Uterus (tissue), 4 donors: ENCODE results near the gene METTL5. TPM values are rescaled to one million over a fixed set of nuclear protein-coding genes. Genes with fewer than 3 reads are reported as not detected.
A peak's percentile ranks its signal among the peaks of the same experiment; 100 is the strongest.
"Not testable (repeated sequence)": the region's sequence is repeated elsewhere in the genome, so short reads cannot be mapped to it uniquely, and the experiment has no call there.

Experiments
- DNase-seq, 2 donors: peaks; one replicate each; pipeline ENCODE4 v3.0.0-alpha.2; 2019 to 2020
- H3K27ac ChIP-seq, 2 donors: fragments of 200-600 bp; sonication (generic); 1 replicate in 1 of 2; 2 replicates in 1 of 2; pipeline ENCODE4 v1.5.1; 2016 to 2018
- H3K27me3 ChIP-seq, 2 donors: fragments of 200-600 bp; sonication (generic); one replicate each; pipeline ENCODE4 v1.5.1; 2018 to 2019; ENCODE audit warnings: control low read depth in 1 of 2
- H3K36me3 ChIP-seq, 2 donors: fragments of 200-600 bp; sonication (generic); one replicate each; pipeline ENCODE4 v1.5.1; 2019; ENCODE audit warnings: control low read depth in 1 of 2
- H3K4me1 ChIP-seq, 2 donors: fragments of 200-600 bp; sonication (generic); one replicate each; pipeline ENCODE4 v1.5.1; 2018 to 2019; ENCODE audit warnings: control low read depth in 1 of 2
- H3K4me3 ChIP-seq, 2 donors: fragments of 200-600 bp; sonication (generic); 1 replicate in 1 of 2; 2 replicates in 1 of 2; pipeline ENCODE4 v1.5.1; 2018 to 2019; ENCODE audit warnings: mild to moderate bottlenecking in 1 of 2
- H3K9me3 ChIP-seq, 2 donors: fragments of 200-600 bp; sonication (generic); one replicate each; pipeline ENCODE4 v1.5.1; 2019; ENCODE audit warnings: control low read depth in 1 of 2
- POLR2A ChIP-seq, 2 donors: fragments of 450-650 bp; IDR thresholded peaks; one replicate each; pipeline ENCODE4 v1.6.1; 2016; ENCODE audit warnings: antibody characterized with exemption in 2 of 2, mild to moderate bottlenecking in 1 of 2, moderate library complexity in 1 of 2
- intact Hi-C: fragments of 100-400 bp; cut with DNase I; formaldehyde crosslinking; loops from one replicate; pipeline ENCODE4 v1.15.1; 2023; ENCODE audit warnings: low total_unique reads
- total RNA-seq, 4 donors: library from RNA; depleted of rRNA in 3 of 4; stranded (reverse); fragments of >200 nt in 3 of 4; gene quantifications; one replicate each; pipeline versions ENCODE4 v1.1.0 to v1.2.4, GENCODE V29; 2014 to 2023
- TF ChIP-seq, protein P1 (sequence below), 4 experiments: fragments of 200-600 bp in 2 of 4; fragments of 450-650 bp in 2 of 4; sonication (generic) in 2 of 4; IDR thresholded peaks; one replicate each; pipeline ENCODE4 v1.5.1; 2016 to 2019; ENCODE audit warnings: antibody characterized with exemption in 4 of 4, mild to moderate bottlenecking in 2 of 4, moderate library complexity in 1 of 4
- donor health status: DM: yes; HTN: yes; CAD: no.

The METTL5 gene
- 100 to 1,000 TPM in 1 of 4 donors, 10 to 100 TPM in 3; 28.5 to 763 (median 38.4) TPM for total RNA-seq

DNA sequence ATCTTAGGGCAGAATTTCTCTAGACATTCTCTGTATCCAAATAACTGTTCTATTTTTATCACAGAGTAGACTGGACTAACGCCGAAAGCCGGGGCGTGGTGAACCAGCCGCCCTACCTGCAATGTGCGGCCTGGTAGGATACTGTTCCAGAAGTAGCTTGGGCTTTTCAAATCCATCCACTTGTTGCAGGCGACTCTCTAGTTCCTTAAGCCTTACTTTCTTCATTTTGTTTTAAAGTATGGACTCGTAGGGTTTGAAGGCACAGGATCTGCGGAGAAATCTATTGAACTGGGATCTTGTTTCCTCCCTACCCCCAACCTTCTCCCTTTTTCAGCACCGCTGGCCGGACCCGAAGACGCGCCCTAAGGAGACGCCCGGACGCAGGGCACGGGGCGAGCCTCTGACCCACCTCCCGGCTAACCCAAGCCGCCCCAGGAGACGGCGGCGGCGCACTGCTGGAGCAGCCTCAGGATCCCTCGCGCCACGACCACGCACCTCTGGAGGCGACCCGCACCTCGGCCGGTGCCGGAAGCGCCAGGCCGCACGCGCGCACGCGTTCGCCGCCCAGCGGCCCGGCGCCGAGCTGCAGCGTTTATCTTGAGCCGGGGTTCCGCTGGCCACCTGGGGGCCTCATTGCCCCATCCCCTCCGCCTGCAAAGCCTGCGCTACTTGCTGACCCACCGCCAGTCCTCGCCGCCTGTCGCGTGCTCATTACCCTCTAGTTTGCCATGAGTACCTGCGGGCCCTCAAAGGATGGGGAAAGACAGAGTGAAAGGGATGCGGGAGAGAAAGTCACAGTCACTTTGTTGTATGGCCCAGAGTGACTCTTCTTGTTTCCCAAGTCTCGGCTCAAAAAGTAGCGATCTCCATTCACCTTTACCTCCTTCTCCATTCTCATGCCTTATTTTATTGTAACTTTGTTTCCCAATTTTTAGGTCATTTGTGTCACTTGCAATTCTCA, at the start of gene METTL5:
METTL5 (minus strand) TSS at position 533 of the 961 bp plus-strand sequence; CDS start at position 225, 308 bp downstream.
- intact Hi-C loops: loop anchor here (5.0 to 10.0 kb wide), 2 partner anchors 50 to 103 kb away; no protein-coding TSS in a partner anchor
- H3K36me3 ChIP-seq: no peaks in the 10 kb centered on the region
- H3K4me1 ChIP-seq: peaks cover 0 to 7% of the 10 kb centered on the region in 2 donors
- peak within 1 kb of the TSS; percentile 81 to 84 for H3K27ac ChIP-seq
- H3K4me3 ChIP-seq: peak within 1 kb of the TSS; percentile 77 to 82
- TF ChIP-seq, protein P1, sequence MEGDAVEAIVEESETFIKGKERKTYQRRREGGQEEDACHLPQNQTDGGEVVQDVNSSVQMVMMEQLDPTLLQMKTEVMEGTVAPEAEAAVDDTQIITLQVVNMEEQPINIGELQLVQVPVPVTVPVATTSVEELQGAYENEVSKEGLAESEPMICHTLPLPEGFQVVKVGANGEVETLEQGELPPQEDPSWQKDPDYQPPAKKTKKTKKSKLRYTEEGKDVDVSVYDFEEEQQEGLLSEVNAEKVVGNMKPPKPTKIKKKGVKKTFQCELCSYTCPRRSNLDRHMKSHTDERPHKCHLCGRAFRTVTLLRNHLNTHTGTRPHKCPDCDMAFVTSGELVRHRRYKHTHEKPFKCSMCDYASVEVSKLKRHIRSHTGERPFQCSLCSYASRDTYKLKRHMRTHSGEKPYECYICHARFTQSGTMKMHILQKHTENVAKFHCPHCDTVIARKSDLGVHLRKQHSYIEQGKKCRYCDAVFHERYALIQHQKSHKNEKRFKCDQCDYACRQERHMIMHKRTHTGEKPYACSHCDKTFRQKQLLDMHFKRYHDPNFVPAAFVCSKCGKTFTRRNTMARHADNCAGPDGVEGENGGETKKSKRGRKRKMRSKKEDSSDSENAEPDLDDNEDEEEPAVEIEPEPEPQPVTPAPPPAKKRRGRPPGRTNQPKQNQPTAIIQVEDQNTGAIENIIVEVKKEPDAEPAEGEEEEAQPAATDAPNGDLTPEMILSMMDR (IDR thresholded peaks at IDR 0.05): peak; percentile 82 to 99 (median 98)
- peak in 1 of 2 donors; percentile 71 for TF ChIP-seq POLR2A (IDR thresholded peaks at IDR 0.05)
- H3K27me3 ChIP-seq: no peaks in the 10 kb centered on the region
- H3K9me3 ChIP-seq: no peaks in the 10 kb centered on the region
- peak; percentile 76 to 83 for DNase-seq

DNA sequence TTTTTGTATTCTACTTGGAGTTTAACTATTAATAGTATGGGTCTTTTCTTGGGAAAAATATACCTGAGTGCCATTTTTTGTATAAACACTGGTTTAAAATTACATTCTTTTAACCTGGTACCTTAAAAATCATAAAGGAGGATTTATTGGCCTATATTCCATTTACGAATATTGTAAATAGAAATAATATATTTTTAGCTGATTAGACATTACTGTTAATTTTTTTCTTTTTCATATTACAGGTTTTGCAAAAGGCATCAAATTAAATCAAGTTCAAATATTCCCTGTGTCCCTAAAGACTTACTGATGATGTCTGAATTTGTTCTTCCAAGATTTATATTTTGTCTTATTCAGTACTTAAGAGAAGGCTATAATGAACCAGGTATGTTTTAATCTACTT, 47.3 kb upstream of the METTL5 start:
- no peaks in the 10 kb centered on the region for H3K27me3 ChIP-seq

DNA sequence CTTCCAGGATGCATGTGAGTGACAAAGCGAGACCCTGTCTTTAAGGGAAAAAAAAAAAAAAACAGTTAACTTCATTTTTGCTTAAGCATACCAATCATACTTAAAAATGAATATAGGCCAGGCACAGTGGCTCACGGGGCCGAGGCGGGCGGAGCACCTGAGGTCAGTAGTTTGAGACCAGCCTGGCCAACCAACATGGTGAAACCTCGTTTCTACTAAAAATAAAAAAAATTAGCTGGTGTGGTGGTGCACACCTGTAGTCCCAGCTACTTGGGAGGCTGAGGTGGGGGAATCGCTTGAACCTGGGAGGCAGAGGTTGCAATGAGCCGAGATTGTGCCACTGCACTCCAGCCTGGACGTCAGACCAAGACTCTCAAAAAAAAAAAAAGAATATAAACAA, 46.7 kb upstream of the METTL5 start:
- H3K27ac ChIP-seq, H3K36me3 ChIP-seq, H3K9me3 ChIP-seq, DNase-seq, H3K4me1 ChIP-seq, H3K4me3 ChIP-seq, H3K27me3 ChIP-seq: not testable (repeated sequence)
- intact Hi-C loops: loop anchor here (10.0 kb wide), 1 partner anchor 47 kb away; the partner anchor contains the start of genes METTL5 and UBR3

More for the DNA sequence above, 47.3 kb upstream of the METTL5 start:
- peaks cover 0 to 9% of the 10 kb centered on the region in 2 donors for H3K4me1 ChIP-seq
- H3K27ac ChIP-seq: no peak overlapping the region
- TF ChIP-seq POLR2A (IDR thresholded peaks at IDR 0.05): no peak
- TF ChIP-seq, protein P1 (IDR thresholded peaks at IDR 0.05): no peak
- H3K9me3 ChIP-seq: no peaks in the 10 kb centered on the region
- DNase-seq: no peak
- no peaks in the 10 kb centered on the region for H3K36me3 ChIP-seq
- H3K4me3 ChIP-seq: no peak overlapping the region
- intact Hi-C loops: loop anchor here (10.0 kb wide), 1 partner anchor 47 kb away; the partner anchor contains the start of genes METTL5 and UBR3

DNA sequence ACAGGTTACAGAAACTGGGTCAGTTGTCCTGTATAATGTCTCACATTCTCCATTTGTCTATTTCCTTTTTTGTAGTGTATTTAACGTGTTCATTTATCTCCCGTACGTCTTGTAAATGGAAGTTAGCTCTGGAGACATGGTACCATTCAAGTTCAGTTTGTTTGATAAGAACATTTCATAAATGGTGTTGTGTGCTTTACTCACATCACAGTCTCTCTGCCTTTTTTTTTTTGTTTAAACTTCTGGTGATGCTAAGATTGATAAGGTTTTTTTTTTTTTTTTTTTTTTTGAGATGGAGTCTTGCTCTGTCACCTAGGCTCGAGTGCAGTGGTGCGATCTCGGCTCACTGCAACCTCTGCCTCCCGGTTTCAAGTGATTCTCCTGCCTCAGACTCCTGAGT, 44.2 kb upstream of the METTL5 start:
- H3K27me3 ChIP-seq: no peaks in the 10 kb centered on the region
- peaks cover 0 to 9% of the 10 kb centered on the region in 2 donors for H3K4me1 ChIP-seq
- H3K4me3 ChIP-seq: no peak overlapping the region
- H3K9me3 ChIP-seq: no peaks in the 10 kb centered on the region
- no peaks in the 10 kb centered on the region for H3K36me3 ChIP-seq
- no peak for TF ChIP-seq POLR2A (IDR thresholded peaks at IDR 0.05)
- TF ChIP-seq, protein P1 (IDR thresholded peaks at IDR 0.05): no peak
- H3K27ac ChIP-seq: no peak overlapping the region
- DNase-seq: no peak
- intact Hi-C loops: no loop called here

DNA sequence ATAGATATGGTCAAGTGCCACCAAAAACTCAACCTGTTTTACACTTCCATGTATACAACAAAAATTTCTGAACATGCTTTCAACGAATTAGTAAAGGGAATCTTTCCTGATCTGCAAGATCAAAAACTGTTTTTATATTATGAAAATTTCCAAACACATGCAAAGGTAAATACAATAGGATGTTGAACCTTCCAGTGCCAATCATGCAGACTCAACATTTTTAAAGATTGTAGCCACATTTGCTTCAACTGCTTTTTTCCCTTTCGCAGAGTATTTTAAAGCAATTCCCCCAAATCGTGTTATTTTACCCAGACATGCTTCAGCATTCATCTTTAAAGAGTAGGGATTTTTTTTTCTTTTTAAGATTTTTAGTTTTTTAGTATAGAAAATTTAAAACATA, 42.9 kb upstream of the METTL5 start:
- TF ChIP-seq POLR2A (IDR thresholded peaks at IDR 0.05): no peak
- TF ChIP-seq, protein P1 (IDR thresholded peaks at IDR 0.05): no peak
- Histone ChIP-seq H3K4me1 (peaks cover 0 to 8% of the 10 kb centered on the region in 2 donors), H3K36me3 (no peaks in the 10 kb centered on the region), H3K4me3 (no peak overlapping the region), H3K27me3 (no peaks in the 10 kb centered on the region), H3K9me3 (no peaks in the 10 kb centered on the region), H3K27ac (no peak overlapping the region)
- no peak for DNase-seq
- intact Hi-C loops: no loop called here

DNA sequence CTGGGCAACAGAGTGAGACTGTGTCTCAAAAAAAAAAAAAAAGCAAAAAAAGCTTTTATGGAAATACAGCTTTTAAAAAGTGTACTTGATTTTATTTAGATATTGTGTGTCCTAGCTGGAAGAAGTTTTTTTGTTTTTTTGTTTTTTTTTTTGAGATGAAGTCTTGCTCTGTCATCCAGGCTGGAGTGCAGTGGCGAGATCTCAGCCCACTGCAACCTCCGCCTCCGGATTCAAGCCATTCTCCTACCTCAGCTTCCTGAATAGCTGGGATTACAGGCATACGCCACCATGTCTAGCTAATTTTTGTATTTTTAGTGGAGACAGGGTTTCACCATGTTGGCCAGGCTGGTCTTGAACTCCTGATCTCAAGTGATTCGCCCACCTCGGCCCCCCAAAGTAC, 41.5 kb upstream of the METTL5 start:
- H3K4me1 ChIP-seq, H3K27me3 ChIP-seq, H3K27ac ChIP-seq, intact Hi-C loops, DNase-seq, H3K4me3 ChIP-seq, H3K9me3 ChIP-seq, H3K36me3 ChIP-seq: not testable (repeated sequence)
